Frontal cortex (tissue), 4 donors: ENCODE data around the gene UGT1A10. TPM values are rescaled to one million over a fixed set of nuclear protein-coding genes. Genes with fewer than 3 reads are reported as not detected.
"Not testable (repeated sequence)": the region's sequence is repeated elsewhere in the genome, so short reads cannot be mapped to it uniquely, and the experiment has no call there.

ENCODE experiments used
- DNase-seq, 2 donors: peaks; one replicate each; pipeline ENCODE4 v3.0.0; 2012; ENCODE audit warnings: low spot score in 2 of 2
- FAIRE-seq: peaks from 2 replicates; lab custom pipeline; 2012; peaks lifted over from hg19 to GRCh38; lab: Jason Lieb, UNC
- total RNA-seq: library from RNA; depleted of rRNA; stranded (reverse); fragments of >200 nt; gene quantifications from one replicate; pipeline ENCODE4 v1.2.3, GENCODE V29; 2014
- donor health status: control.
- donor health status: control.
- donor health status: control.

UGT1A10 gene
- total RNA-seq, 1 donor from 2014 or later, result not detected

DNA sequence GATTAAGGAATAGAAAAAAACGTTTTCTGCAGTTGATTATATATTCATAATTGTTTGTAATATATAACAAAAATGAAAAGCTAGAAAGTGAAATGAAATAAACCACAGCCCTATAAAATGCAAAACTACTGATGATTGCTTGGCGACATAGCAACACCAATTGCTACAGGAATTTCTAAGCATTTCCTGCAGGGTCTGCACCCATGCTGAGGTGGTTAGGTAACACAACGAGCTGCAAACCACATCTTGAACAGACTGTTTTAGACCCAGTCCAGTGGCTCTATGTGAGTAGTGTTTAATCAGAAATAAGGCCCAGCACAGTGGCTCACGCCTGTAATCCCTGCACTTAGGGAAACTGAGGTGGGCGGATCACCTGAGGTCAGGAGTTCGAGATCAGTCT lies 18.3 kb downstream of the UGT1A10 start:
- FAIRE-seq (no peak), DNase-seq (no peak)

DNA sequence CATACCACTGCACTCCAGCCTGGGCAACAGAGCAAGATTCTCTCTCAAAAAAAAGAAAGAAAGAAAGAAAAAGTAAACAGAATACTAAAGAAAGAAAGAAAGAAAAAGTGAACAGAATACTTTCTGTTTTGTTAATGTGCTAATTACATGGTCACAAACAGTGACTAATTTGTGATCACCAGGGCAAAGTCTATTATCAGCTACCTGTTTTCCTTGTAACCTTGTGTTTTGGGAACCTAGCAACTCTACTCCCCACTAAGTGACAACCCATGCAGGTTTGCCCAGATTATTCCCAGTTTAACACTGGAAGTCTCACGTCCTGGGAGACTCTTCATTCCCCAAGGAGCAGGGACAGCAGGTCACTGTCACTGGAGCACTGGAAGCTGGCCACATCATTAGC lies 18.8 kb downstream of the UGT1A10 start:
- FAIRE-seq, result no peak
- DNase-seq, result no peak

DNA sequence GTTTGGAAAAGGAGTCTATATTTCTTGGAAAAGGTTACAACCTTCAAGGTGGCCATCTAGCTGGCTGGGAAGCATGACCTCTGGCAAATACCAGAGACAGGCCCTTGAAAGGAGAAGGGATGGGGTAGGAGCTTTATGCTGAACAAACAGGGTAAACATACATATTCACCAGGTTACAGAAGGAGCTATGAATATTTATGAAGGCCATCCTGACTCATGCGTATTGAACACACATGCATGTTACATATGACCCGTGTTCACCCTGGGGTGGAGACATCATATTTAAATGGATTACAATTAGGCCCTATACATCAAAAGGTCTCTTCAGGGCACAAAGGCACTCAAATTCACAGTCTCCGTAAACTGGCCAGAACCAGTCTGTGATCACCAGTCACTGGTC lies 19.7 kb downstream of the UGT1A10 start:
- FAIRE-seq, DNase-seq: not testable (repeated sequence)

DNA sequence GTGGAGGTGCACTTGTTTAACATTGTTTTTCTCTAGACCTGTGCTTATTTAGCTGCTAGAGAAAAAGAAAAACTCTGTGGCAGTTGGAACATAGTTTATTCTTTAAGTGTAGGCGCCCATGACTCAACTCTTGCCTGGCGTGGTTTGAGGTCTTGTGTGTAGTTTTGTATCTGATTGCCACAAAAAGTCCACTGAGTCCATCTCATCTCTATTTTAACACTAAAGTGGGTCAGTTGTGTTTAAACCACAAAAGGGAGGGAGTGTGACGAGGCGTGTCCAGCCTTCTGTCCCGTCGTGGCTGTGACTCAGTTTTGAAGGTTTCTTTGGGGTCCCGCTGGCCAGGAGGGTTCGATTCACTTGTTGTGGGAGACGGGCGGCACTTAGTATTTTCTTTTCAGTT lies 20.2 kb downstream of the UGT1A10 start:
- DNase-seq (no peak), FAIRE-seq (no peak)

DNA sequence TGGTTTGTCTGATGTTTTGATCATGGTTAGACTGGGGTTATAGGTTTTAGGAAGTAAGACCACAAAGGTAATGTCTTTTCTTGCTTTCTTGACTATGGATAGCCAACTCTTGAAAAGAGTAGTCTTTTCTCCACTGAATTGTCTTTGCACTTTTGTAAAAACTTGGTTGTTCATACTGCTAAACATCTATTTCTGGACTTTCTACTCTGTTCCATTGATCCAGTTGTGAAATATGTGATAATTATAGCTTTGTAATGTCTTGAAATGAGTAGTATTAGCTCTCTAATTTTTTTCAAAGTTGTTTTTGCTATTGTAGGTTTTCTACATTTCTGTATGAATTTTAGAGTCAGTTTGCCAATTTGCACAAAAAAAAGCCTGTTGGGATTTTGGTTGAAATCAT lies 22.4 kb downstream of the UGT1A10 start:
- no peak for FAIRE-seq
- DNase-seq, result no peak

DNA sequence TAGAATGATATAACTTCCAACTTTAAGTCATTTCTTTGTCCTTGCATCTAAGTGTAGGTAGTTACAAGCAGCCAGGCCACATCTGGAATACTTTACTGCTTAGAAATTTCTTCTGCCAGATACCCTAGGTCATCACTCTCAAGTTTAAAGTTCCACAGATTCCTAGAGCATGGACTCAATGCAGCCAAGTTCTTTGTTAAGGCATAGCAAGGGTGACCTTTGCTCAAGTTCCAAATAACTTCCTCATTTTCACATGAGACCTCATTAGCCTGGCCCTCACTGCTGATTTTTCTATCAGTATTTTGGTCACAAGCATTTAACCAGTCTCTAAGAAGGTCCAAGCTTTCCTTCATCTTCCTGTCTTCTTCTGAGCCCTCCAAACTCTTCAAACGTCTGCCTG lies 27.7 kb downstream of the UGT1A10 start:
- FAIRE-seq (no peak), DNase-seq (no peak)

DNA sequence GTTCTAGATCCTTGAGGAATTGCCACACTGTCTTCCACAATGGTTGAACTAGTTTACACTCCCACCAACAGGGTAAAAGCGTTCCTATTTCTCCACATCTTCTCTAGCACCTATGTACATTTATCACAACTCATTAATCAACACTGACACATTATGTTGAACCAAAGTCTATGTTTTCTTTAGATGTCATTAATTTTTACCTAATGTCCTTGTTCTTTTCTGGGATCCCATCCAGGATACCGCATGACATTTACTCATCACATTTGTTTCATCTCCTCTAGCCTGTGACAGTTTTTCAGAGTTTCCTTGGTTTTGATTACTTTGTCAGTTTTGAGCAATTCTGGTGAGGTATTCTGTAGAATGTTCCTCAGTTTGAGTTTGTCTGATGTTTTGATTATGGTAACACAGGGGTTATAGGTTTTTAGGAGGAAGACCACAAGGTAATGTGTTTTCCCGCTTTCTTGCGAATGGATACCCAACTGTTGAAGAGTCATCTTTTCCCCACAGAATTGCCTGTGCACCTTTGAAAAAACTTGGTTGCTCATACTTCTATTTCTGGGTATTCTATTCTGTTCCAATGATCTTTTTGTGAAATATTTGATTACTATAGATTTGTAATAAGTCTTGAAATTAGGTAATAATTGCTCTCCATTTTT lies 32.5 kb downstream of the UGT1A10 start:
- FAIRE-seq, result no peak
- no peak for DNase-seq

DNA sequence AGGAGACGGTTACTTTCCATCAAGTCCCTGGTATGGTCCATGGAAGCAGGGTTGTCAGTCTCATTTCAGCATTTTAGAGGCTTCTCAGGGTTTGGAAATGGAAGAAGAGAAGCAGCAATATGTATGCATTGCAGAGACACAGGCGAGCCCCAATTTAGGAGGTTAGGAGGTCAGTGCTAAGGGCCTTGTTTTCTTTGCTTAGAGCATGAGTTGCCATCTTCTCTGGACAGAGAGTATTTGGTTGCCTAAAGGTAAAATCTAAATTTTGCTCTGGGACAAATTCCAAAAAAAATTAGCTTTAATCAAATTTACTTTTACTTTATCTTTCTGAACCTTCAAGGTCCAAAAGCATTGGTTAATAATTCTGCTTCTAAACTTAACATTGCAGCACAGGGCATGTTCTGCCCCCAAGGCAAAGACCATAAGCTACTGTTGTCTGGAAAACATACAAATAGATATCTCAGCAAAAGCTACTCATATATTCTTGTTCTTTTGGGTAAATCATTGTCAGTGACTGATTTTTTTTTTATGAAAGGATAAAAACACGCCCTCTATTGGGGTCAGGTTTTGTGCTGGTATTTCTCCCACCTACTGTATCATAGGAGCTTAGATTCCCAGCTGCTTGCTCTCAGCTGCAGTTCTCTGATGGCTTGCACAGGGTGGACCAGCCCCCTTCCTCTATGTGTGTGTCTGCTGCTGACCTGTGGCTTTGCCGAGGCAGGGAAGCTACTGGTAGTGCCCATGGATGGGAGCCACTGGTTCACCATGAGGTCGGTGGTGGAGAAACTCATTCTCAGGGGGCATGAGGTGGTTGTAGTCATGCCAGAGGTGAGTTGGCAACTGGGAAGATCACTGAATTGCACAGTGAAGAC lies 35.3 kb downstream of the UGT1A10 start, which contains the start of gene UGT1A9:
TSS of gene UGT1A9 (plus strand) at position 609 of the 872 bp plus-strand sequence. CDS start at position 646, 37 bp downstream.
- DNase-seq (no peak), FAIRE-seq (no peak)

DNA sequence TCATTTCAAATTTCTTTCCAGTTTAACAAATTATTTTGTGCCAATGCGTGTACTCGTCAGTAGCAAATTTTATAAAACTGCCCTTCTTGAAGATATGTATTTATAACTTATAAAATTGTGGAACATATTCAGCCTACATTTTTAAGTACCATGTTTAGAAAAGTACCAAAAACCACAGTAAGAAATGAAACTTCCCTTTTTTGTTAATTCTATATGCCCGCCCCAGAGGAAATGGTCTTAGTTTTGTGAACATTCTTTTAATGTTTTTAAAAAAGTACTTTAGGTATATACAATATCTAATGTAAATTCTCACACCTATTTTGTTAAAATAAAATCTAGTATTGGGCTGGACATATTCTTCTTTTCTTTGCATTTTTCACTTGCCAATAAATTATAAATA lies 36.6 kb downstream of the UGT1A10 start:
- no peak for DNase-seq
- no peak for FAIRE-seq

DNA sequence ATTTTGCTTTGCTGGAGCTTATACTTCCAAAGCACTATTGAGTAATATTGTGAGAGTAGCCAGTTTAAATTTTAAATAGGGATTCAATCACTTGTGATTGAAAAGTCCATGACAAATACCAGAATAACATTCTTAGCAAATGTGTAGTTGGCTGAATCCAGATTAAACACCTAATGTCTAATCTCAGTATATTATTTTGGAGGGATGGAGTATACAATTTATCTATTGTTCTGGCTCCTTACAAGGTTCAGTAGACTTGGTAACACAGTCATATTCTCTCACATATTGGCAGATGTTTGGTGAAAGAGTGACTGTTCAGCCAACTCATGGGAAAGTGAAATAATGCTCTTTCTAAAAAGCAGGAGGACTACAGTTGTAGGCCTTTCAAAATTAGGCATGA lies 37.6 kb downstream of the UGT1A10 start:
- no peak for FAIRE-seq
- DNase-seq, result no peak

DNA sequence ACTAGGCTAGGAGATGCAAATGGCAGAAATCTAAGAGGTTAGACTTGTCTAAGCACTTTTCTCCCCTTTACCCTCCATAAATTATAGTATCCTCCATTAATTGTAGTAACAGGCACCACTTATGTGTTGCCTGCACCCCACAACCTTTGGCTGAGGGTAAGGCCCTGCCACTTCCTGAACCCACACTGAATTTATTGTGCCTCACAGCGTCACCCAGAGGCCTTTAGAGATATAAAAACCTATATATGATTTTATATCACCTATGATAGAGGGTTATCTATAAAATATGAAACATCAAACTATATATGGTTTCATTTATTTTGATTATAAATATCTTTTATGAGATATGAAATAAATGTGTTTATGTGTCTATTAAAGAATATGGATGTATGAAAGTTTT lies 38.1 kb downstream of the UGT1A10 start:
- DNase-seq (no peak), FAIRE-seq (no peak)

DNA sequence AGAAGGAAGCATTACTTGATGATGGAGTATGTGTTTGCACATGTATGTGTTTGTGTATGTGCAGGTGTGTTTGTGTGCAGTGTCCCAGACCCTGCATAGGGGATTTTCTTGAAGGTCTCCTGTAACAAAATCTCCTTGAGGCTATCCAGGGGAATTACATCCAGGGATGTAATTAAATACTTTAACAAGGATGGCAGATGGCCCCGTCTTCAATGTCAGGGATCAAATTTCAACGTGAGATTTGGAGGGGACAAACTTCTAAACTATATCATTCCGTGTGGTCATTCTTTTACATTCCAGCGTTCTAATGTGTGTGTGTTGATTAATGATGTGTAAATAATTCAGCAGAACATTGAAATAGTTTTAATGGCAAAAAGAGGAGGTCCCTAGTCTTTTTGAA lies 38.7 kb downstream of the UGT1A10 start:
- FAIRE-seq, result no peak
- no peak for DNase-seq

DNA sequence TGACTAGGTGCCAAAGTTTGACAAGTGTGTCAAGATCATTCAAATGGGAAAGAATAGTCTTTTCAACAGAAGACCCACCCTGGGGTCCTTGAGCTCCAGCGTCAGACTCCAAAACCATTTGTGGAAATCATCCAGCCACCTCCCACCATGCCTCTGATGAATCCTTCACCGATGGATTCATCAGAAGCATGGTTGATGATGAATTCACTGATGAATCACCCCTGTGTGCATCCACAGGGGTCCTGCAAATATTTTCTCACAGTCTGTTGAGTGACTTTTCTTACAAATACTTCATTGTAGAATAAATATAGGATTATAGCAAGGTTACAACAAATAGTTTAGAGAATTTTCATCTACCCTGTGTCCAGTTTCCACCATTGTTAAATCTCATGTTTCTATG lies 39.8 kb downstream of the UGT1A10 start:
- FAIRE-seq, result no peak
- no peak for DNase-seq

DNA sequence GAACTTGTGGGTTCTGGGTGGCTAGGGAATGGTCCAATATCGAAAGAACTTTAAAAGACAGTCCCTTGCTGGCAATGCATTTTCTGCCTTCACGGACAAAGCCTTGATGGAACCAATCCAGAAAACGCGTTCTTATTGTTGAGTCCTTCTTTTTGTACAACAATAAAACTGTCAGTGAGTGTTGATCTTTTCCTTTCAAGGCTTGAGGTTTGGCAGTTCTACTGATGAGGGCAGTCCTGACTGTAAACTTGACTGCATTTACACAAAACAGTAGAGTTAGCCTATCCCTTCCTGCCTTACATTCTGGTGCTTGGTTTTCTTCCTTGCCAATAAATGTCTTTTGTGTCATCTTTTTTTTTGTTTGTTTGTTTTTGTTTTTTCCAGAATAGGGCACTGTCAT lies 42.9 kb downstream of the UGT1A10 start:
- DNase-seq (no peak), FAIRE-seq (no peak)

DNA sequence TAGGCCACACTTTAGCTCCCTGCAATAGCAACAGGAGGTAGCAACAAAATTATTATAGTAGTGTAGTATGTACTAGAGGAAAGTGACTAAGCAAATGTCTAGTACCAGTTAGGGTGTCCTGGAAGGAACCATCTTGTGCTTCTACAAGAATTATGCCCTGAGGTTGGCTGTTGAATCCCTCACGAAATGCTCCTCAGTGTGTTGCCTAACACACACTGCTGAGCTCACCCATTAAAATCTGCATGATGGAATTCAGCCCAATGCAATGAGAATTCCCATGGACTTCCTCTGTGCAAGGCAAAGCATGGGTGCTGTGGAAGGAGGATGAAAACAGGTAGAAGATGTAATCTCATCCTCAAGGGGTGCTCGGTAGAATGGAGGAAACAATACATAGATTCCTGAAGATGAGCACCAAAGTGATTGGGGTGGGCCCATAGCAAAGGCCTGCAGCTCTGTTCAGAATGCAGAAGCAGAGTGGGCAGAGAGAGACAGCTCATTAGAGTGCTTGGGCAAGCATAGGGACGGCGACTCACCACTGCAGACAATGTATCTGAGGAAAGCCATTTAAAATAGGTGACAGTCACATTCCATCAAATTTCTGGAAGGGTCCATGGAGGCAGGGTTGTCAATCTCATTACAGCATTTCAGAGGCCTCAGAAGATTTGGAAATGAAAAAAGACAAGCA lies 44.3 kb downstream of the UGT1A10 start:
- DNase-seq, result no peak
- no peak for FAIRE-seq

DNA sequence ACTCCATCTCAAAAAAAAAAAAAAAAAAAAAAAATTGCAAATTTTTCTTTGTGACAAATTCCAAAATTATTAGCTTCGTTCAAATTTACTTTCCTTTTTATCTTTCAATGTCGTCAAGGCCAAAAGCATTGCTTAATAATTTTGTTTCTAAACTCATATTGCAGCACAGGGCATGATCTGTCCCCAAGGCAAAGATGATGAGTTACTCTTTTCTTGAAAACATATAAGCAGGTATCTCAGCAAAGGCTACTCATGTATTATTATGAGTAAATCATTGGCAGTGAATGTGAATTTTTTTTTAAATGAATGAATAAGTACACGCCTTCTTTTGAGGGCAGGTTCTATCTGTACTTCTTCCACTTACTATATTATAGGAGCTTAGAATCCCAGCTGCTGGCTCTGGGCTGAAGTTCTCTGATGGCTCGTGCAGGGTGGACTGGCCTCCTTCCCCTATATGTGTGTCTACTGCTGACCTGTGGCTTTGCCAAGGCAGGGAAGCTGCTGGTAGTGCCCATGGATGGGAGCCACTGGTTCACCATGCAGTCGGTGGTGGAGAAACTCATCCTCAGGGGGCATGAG lies 45.4 kb downstream of the UGT1A10 start, which contains the start of gene UGT1A7:
TSS of gene UGT1A7 (plus strand) at position 381 of the 579 bp plus-strand sequence. CDS start at position 418, 37 bp downstream.
- no peak for FAIRE-seq

DNA sequence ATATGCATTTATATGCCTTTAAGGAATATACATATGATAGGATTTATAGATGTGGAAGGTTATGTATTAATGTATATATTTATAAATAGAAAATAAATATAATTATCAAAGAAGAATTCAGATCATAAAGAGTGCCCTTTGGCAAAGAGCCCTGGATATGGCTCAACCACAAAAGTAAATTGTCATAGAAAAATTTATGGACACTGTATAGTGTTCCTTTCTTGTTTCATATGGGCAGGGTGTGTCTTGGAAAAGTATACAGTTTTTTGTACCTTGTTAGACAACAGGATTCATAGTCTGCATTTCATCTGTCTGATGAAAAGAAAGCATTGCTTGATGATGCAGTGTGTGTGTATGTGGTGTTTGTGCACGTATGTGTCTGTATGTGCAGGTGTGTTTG lies 48.4 kb downstream of the UGT1A10 start:
- FAIRE-seq, result no peak
- DNase-seq, result no peak

More for the DNA sequence above, 45.4 kb downstream of the UGT1A10 start, which contains the start of gene UGT1A7:
- no peak for DNase-seq

DNA sequence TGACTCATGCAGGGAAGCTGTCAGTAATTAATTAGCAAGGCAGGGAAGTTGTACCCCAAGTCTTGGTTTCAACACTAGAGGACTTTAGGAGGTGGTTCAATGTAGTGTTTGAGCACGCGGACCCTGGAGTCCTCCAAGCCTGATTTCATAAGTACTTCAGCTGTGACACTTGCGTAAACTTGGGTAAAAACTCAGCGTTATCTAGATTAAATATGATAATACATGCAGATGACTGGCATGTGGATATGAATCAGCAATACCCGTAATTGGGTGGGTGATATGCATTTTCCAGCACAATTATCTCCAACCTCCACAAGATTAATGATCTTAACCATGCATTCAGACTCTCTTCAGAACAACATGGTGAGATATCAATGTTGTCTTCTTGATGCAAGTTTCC lies 50.7 kb downstream of the UGT1A10 start:
- no peak for FAIRE-seq
- DNase-seq, result no peak

DNA sequence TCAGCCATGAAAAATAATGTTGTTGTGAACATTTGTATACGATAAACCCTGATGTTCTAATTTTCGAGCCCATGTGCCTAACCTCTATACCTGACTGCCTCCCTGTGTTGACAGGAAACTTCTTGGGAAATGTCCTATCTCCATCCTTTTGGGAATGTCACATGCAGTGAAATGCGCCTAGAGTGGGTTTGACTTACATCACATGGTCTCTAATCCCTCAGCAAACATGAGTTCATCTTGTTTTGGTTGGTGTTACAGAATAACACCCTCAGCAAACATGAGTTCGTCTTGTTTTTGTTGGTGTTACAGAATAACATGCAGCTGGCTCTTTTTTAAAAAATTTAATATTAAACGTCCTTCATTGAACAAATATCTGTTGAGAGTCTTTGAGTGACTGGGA lies 52.1 kb downstream of the UGT1A10 start:
- no peak for DNase-seq
- FAIRE-seq, result no peak

DNA sequence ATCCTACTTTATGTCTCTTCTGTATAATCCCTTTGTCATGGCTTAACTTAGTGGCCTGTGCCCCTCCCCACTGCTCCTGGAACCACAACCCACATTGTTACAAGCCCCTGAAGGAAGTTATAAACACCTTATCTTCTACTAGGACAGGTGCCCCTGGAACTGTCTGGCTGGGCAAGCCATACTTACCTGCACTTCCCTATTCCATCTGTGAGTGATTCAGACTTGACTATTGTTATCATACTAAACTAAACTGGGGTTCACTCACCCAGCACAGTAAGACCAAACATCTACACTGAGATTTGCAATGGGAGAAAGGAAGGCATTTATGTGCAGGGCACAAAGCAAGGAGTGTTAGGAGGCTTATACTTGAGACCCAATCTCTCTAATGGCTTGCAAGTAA lies 52.8 kb downstream of the UGT1A10 start:
- no peak for DNase-seq
- FAIRE-seq, result no peak
